H1 (cell line): ENCODE measurements around the gene BAG1. TPM values are rescaled to one million over a fixed set of nuclear protein-coding genes. Genes with fewer than 3 reads are reported as not detected.

Experiments
- CTCF ChIA-PET: fragments of 300-600 bp; sonication (Branson Sonifier 250); formaldehyde crosslinking; loops from one replicate; lab custom pipeline; 2021; ENCODE audit not compliant: partially characterized antibody; lab: Charles Lee
- POLR2A ChIA-PET: fragments of 300-600 bp; sonication (Branson Sonifier 250); formaldehyde crosslinking; loops from one replicate; lab custom pipeline; 2021; ENCODE audit warnings: inconsistent platforms; ENCODE audit not compliant: partially characterized antibody; lab: Charles Lee
- DNase-seq, 2 experiments: peaks; one replicate each; pipeline versions ENCODE4 v3.0.0 to v3.0.0-alpha.2; 2010 to 2022; ENCODE audit warnings: low spot score in 2 of 2, low read depth in 1 of 2, mixed read lengths in 1 of 2
- FAIRE-seq: peaks from 2 replicates; lab custom pipeline; 2011; peaks lifted over from hg19 to GRCh38; lab: Jason Lieb, UNC
- H2AFZ ChIP-seq: 2 replicates; pipeline ENCODE4 v1.8.1; 2012; ENCODE audit warnings: low read length, inconsistent platforms
- H2AK5ac ChIP-seq: 2 replicates; pipeline ENCODE4 v1.6.1; 2013; ENCODE audit warnings: low read depth, low read length
- H2BK120ac ChIP-seq: replicated peaks from 2 replicates; pipeline ENCODE3; 2013; ENCODE audit warnings: low read depth, low read length, inconsistent platforms
- H2BK12ac ChIP-seq: 2 replicates; pipeline ENCODE4 v1.6.1; 2013; ENCODE audit warnings: low read depth, low read length
- H2BK15ac ChIP-seq: 2 replicates; pipeline ENCODE4 v1.6.1; 2013; ENCODE audit warnings: low read length
- H2BK20ac ChIP-seq: 2 replicates; pipeline ENCODE4 v1.6.1; 2013; ENCODE audit warnings: low read length
- H2BK5ac ChIP-seq: 2 replicates; pipeline ENCODE4 v1.6.1; 2013; ENCODE audit warnings: low read depth, low read length
- H3K14ac ChIP-seq: 2 replicates; pipeline ENCODE4 v1.6.1; 2013; ENCODE audit warnings: inconsistent platforms; ENCODE audit not compliant: insufficient read length
- H3K18ac ChIP-seq: 2 replicates; pipeline ENCODE4 v1.6.1; 2013; ENCODE audit warnings: low read length; ENCODE audit errors: extremely low read depth
- H3K23ac ChIP-seq: 2 replicates; pipeline ENCODE4 v1.6.1; 2013; ENCODE audit warnings: inconsistent platforms; ENCODE audit not compliant: insufficient read length
- H3K23me2 ChIP-seq: 2 replicates; pipeline ENCODE4 v1.6.1; 2013; ENCODE audit warnings: low read depth, low read length
- H3K27ac ChIP-seq: 2 replicates; pipeline ENCODE4 v1.6.1; 2011; ENCODE audit warnings: low read depth, low read length, inconsistent platforms
- H3K27me3 ChIP-seq, 4 experiments: replicated peaks in 1 of 4; 1 replicate in 1 of 4; 2 replicates in 3 of 4; pipeline versions ENCODE4 v1.6.1 to v1.8.1; 2011 to 2013; ENCODE audit warnings: low read length in 3 of 4, mild to moderate bottlenecking in 3 of 4, inconsistent platforms in 2 of 4, mixed read lengths in 2 of 4, moderate library complexity in 1 of 4; ENCODE audit not compliant: control insufficient read depth in 3 of 4, insufficient read depth in 3 of 4; ENCODE audit errors: extremely low read depth in 1 of 4
- H3K36me3 ChIP-seq, 4 experiments: 2 replicates each; pipeline versions ENCODE4 v1.6.1 to v1.8.1; 2011 to 2013; ENCODE audit warnings: mild to moderate bottlenecking in 4 of 4, low read length in 3 of 4, moderate library complexity in 2 of 4, control low read depth in 1 of 4, inconsistent platforms in 1 of 4; ENCODE audit not compliant: insufficient read depth in 4 of 4, control insufficient read depth in 2 of 4
- H3K4ac ChIP-seq: replicated peaks from 2 replicates; pipeline ENCODE3; 2013; ENCODE audit warnings: low read length, low read depth, mixed read lengths, inconsistent platforms; ENCODE audit not compliant: insufficient read length
- H3K4me1 ChIP-seq, 4 experiments: replicated peaks in 1 of 4; 1 replicate in 1 of 4; 2 replicates in 3 of 4; pipeline versions ENCODE4 v1.6.1 to v1.8.1; 2011 to 2013; ENCODE audit warnings: low read length in 3 of 4, inconsistent platforms in 2 of 4, mixed read lengths in 1 of 4; ENCODE audit not compliant: insufficient read depth in 4 of 4, control insufficient read depth in 3 of 4
- H3K4me2 ChIP-seq, 2 experiments: 2 replicates each; pipeline versions ENCODE4 v1.6.1 to v1.8.1; 2011 to 2013; ENCODE audit warnings: low read depth in 2 of 2, low read length in 2 of 2, control low read depth in 1 of 2, inconsistent platforms in 1 of 2, mild to moderate bottlenecking in 1 of 2; ENCODE audit not compliant: insufficient read depth in 1 of 2
- H3K4me3 ChIP-seq, 4 experiments: fragments of 200-600, 300-600 bp in 1 of 4; sonication (generic), shearing (Covaris generic), sonication (Bioruptor Twin) in 1 of 4; 2 replicates each; pipeline versions ENCODE4 v1.5.1 to v1.8.1; 2011 to 2016; ENCODE audit warnings: low read length in 4 of 4, low read depth in 3 of 4, control low read depth in 2 of 4, inconsistent platforms in 2 of 4, mild to moderate bottlenecking in 2 of 4, mixed read lengths in 1 of 4, moderate library complexity in 1 of 4; ENCODE audit not compliant: insufficient read depth in 2 of 4; ENCODE audit errors: extremely low read depth in 1 of 4
- H3K56ac ChIP-seq: replicated peaks from 2 replicates; pipeline ENCODE3; 2013; ENCODE audit warnings: low read depth, mild to moderate bottlenecking, mixed read lengths, low read length, inconsistent platforms; ENCODE audit not compliant: insufficient read length
- H3K79me1 ChIP-seq: 2 replicates; pipeline ENCODE4 v1.6.1; 2013; ENCODE audit warnings: low read depth, low read length, control low read depth
- H3K79me2 ChIP-seq, 2 experiments: 2 replicates each; pipeline versions ENCODE4 v1.6.1 to v1.8.1; 2012 to 2013; ENCODE audit warnings: low read length in 2 of 2, mild to moderate bottlenecking in 2 of 2, inconsistent platforms in 1 of 2; ENCODE audit not compliant: insufficient read depth in 2 of 2, control insufficient read depth in 1 of 2
- H3K9ac ChIP-seq, 4 experiments: replicated peaks in 1 of 4; 1 replicate in 1 of 4; 2 replicates in 3 of 4; pipeline versions ENCODE4 v1.6.1 to v1.8.1; 2011 to 2013; ENCODE audit warnings: low read depth in 3 of 4, low read length in 3 of 4, control low read depth in 2 of 4, mild to moderate bottlenecking in 2 of 4, moderate library complexity in 2 of 4, inconsistent platforms in 1 of 4; ENCODE audit errors: extremely low read depth in 1 of 4
- H3K9me3 ChIP-seq, 2 experiments: 2 replicates each; pipeline versions ENCODE4 v1.6.1 to v1.8.1; 2012 to 2013; ENCODE audit warnings: mild to moderate bottlenecking in 2 of 2, moderate library complexity in 2 of 2, control low read depth in 1 of 2, inconsistent platforms in 1 of 2, low read depth in 1 of 2, low read length in 1 of 2, mixed read lengths in 1 of 2; ENCODE audit not compliant: insufficient read depth in 2 of 2
- H4K20me1 ChIP-seq, 2 experiments: replicated peaks in 1 of 2; 2 replicates each; pipeline versions ENCODE3 to v1.8.1; 2011 to 2013; ENCODE audit warnings: inconsistent platforms in 2 of 2, low read length in 2 of 2, mild to moderate bottlenecking in 1 of 2; ENCODE audit not compliant: insufficient read depth in 2 of 2, control insufficient read depth in 1 of 2
- H4K5ac ChIP-seq: 2 replicates; pipeline ENCODE4 v1.6.1; 2013; ENCODE audit warnings: low read length, low read depth, mixed read lengths, inconsistent platforms; ENCODE audit not compliant: insufficient read length
- H4K8ac ChIP-seq: 2 replicates; pipeline ENCODE4 v1.8.0; 2013; ENCODE audit warnings: mild to moderate bottlenecking, moderate library complexity, low read length, inconsistent platforms; ENCODE audit not compliant: insufficient read depth; ENCODE audit errors: extremely low read depth
- H4K91ac ChIP-seq: replicated peaks from 2 replicates; pipeline ENCODE3; 2013; ENCODE audit warnings: low read length, mixed read lengths, inconsistent platforms; ENCODE audit not compliant: insufficient read length
- ASH2L ChIP-seq: fragments of 200-600, 300-600 bp; sonication (generic); IDR thresholded peaks from one replicate; pipeline ENCODE4 v1.7.1; 2017; ENCODE audit warnings: low read length
- E2F6 ChIP-seq: IDR thresholded peaks from 2 replicates; pipeline ENCODE4 v1.6.1; 2012; ENCODE audit warnings: inconsistent platforms
- EGR1 ChIP-seq: IDR thresholded peaks from 2 replicates; pipeline ENCODE4 v1.6.1; 2011; ENCODE audit warnings: low read depth, low read length, borderline replicate concordance
- EZH2 ChIP-seq: fragments of 200-600 bp; sonication (generic); IDR thresholded peaks from 2 replicates; pipeline ENCODE4 v1.7.1; 2012; ENCODE audit warnings: low read depth, mild to moderate bottlenecking, moderate library complexity, low read length, inconsistent platforms; ENCODE audit not compliant: severe bottlenecking
- JUND ChIP-seq: IDR thresholded peaks from 2 replicates; pipeline ENCODE4 v1.6.1; 2011; ENCODE audit warnings: mild to moderate bottlenecking, improper control_type of control experiment, low read length
- NRF1 ChIP-seq: IDR thresholded peaks from 2 replicates; pipeline ENCODE4 v1.6.1; 2011; ENCODE audit warnings: mild to moderate bottlenecking, low read depth, low read length, improper control_type of control experiment
- RFX5 ChIP-seq: IDR thresholded peaks from 2 replicates; pipeline ENCODE4 v1.6.1; 2011; ENCODE audit warnings: low read depth, low read length, improper control_type of control experiment, borderline replicate concordance
- RNF2 ChIP-seq: fragments of 200-900, 300-1000 bp; sonication (generic); IDR thresholded peaks from 2 replicates; pipeline ENCODE4 v1.7.1; 2016; ENCODE audit warnings: borderline replicate concordance, low read depth, mild to moderate bottlenecking, antibody characterized with exemption, low read length; ENCODE audit not compliant: poor library complexity, severe bottlenecking; ENCODE audit errors: missing control alignments
- WGBS, 2 experiments: shearing (Covaris generic) in 1 of 2; methylation state at CpG; one replicate each; pipeline versions ENCODE4 v1.1.6 to v1.1.7; 2013 to 2015; ENCODE audit warnings: low lambda C conversion rate in 2 of 2, mixed read lengths in 2 of 2, inconsistent platforms in 1 of 2, low coverage in 1 of 2, missing lambda C conversion rate in 1 of 2; ENCODE audit not compliant: insufficient replicate concordance in 2 of 2, insufficient coverage in 1 of 2, insufficient read length in 1 of 2; ENCODE audit errors: extremely low coverage in 1 of 2, missing lambda C conversion rate in 1 of 2; 5-methylcytosine and 5-hydroxymethylcytosine counted together
- polyA plus RNA-seq, 7 experiments: library from polyadenylated mRNA; depleted of rRNA in 3 of 7; stranded (reverse) in 5 of 7; unstranded in 2 of 7; fragments of >200 nt in 5 of 7; fragments of 200-250 nt in 2 of 7; gene quantifications; 1 replicate in 5 of 7; 2 replicates in 1 of 7; 4 replicates in 1 of 7; pipeline versions ENCODE4 v1.2.1 to v1.2.3, GENCODE V29; 2011 to 2013; ENCODE audit warnings: missing spikeins in 2 of 7, mixed read lengths in 2 of 7
- total RNA-seq: library from RNA; stranded (reverse); fragmentation: NEBNext Ultra II Directional; extraction: Animal tissue kit (Norgen Biotek cat#: 25700); gene quantifications from 2 replicates; pipeline ENCODE4 v1.2.1, GENCODE V29; 2021
- TF ChIP-seq, protein P1 (sequence below), 3 experiments: IDR thresholded peaks; 1 replicate in 2 of 3; 2 replicates in 1 of 3; pipeline versions ENCODE4 v1.5.1 to v1.6.1; 2011; ENCODE audit warnings: low read length in 3 of 3, mild to moderate bottlenecking in 3 of 3, inconsistent platforms in 2 of 3, low read depth in 1 of 3, moderate library complexity in 1 of 3; ENCODE audit not compliant: insufficient read depth in 1 of 3; ENCODE audit errors: control extremely low read depth in 1 of 3

The BAG1 gene
- total and polyA plus RNA-seq, 2 of the 8 experiments (the other 6 are each of a cell fraction or from before 2014, with no cell fraction given): 14.7 to 59.8 TPM

GRCh38 chr9:33273266-33273971 is 8.9 kb upstream of the BAG1 start:
- no peak overlapping the region for H4K5ac ChIP-seq
- no peak for DNase-seq
- CTCF ChIA-PET: interaction anchor here (0.6 to 1.1 kb wide), 7 partner anchors 13 to 194 kb away, joined by 3 read pairs; no protein-coding TSS in a partner anchor
- TF ChIP-seq RNF2 (no peak), EGR1 (no peak), RFX5 (no peak), ASH2L (no peak), EZH2 (no peak), JUND (no peak), E2F6 (no peak), NRF1 (no peak)
- TF ChIP-seq, protein P1, sequence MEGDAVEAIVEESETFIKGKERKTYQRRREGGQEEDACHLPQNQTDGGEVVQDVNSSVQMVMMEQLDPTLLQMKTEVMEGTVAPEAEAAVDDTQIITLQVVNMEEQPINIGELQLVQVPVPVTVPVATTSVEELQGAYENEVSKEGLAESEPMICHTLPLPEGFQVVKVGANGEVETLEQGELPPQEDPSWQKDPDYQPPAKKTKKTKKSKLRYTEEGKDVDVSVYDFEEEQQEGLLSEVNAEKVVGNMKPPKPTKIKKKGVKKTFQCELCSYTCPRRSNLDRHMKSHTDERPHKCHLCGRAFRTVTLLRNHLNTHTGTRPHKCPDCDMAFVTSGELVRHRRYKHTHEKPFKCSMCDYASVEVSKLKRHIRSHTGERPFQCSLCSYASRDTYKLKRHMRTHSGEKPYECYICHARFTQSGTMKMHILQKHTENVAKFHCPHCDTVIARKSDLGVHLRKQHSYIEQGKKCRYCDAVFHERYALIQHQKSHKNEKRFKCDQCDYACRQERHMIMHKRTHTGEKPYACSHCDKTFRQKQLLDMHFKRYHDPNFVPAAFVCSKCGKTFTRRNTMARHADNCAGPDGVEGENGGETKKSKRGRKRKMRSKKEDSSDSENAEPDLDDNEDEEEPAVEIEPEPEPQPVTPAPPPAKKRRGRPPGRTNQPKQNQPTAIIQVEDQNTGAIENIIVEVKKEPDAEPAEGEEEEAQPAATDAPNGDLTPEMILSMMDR (IDR thresholded peaks at IDR 0.05; ENCODE audit: control extremely low read depth in 1 of 3, insufficient read depth in 1 of 3, low read depth in 1 of 3, low read length in 3 of 3): no peak

More at GRCh38 chr9:33273266-33273971, 8.9 kb upstream of the BAG1 start:
- no peaks in the 10 kb centered on the region for H3K23me2 ChIP-seq
- H3K27me3 ChIP-seq: no peaks in the 10 kb centered on the region
- no peak overlapping the region for H2BK12ac ChIP-seq
- WGBS, 2 experiments: 86% methylated on average over 3 of the region's 3 CpGs; no CpG with 5 or more reads in 1 of the 2 experiments
- H2BK120ac ChIP-seq: no peak overlapping the region
- H3K23ac ChIP-seq: no peak overlapping the region
- no peak overlapping the region for H3K9ac ChIP-seq
- no peak overlapping the region for H4K8ac ChIP-seq
- no peak overlapping the region for H2AK5ac ChIP-seq
- H4K91ac ChIP-seq: no peak overlapping the region
- no peaks in the 10 kb centered on the region for H3K79me1 ChIP-seq
- H2BK15ac ChIP-seq: no peak overlapping the region
- H3K27ac ChIP-seq: no peak overlapping the region
- H3K18ac ChIP-seq: no peak overlapping the region
- H3K4me1 ChIP-seq: no peaks in the 10 kb centered on the region
- no peak overlapping the region for H3K4me3 ChIP-seq
- H3K4ac ChIP-seq: no peak overlapping the region
- H3K9me3 ChIP-seq: no peaks in the 10 kb centered on the region
- H2BK5ac ChIP-seq: no peak overlapping the region
- no peak overlapping the region for H2BK20ac ChIP-seq
- no peaks in the 10 kb centered on the region for H3K79me2 ChIP-seq
- no peak overlapping the region for H2AFZ ChIP-seq
- H3K14ac ChIP-seq: no peak overlapping the region
- FAIRE-seq: no peak
- peaks cover 14 to 46% (median 35%) of the 10 kb centered on the region in 4 experiments for H3K36me3 ChIP-seq
- H3K4me2 ChIP-seq: no peak overlapping the region
- no peaks in the 10 kb centered on the region for H4K20me1 ChIP-seq
- no peak overlapping the region for H3K56ac ChIP-seq
- POLR2A ChIA-PET: interaction anchor here (0.9 to 1.6 kb wide), 3 partner anchors 15 to 248 kb away, joined by 3 to 5 read pairs (median 4); partner anchors contain the start of genes DNAJA1 and NFX1
